GM12864 (cell line): ENCODE results near the gene KDM1B.

Source experiments
- DNase-seq: peaks from one replicate; pipeline ENCODE4 v3.0.0-alpha.2; 2011; ENCODE audit warnings: low read depth
- H3K4me3 ChIP-seq: 2 replicates; pipeline ENCODE4 v1.5.1; 2011; ENCODE audit warnings: mild to moderate bottlenecking, low read depth, low read length, control low read depth
- CTCF ChIP-seq: IDR thresholded peaks from 2 replicates; pipeline ENCODE4 v1.5.1; 2011; ENCODE audit warnings: low read depth, mild to moderate bottlenecking, moderate library complexity, low read length, control low read depth, inconsistent platforms; ENCODE audit errors: missing control alignments

Gene KDM1B

GRCh38 chr6:18179770-18180356, 24.6 kb downstream of the KDM1B start:
- DNase-seq, result no peak
- H3K4me3 ChIP-seq, result no peak overlapping the region
- TF ChIP-seq CTCF, result no peak

DNA sequence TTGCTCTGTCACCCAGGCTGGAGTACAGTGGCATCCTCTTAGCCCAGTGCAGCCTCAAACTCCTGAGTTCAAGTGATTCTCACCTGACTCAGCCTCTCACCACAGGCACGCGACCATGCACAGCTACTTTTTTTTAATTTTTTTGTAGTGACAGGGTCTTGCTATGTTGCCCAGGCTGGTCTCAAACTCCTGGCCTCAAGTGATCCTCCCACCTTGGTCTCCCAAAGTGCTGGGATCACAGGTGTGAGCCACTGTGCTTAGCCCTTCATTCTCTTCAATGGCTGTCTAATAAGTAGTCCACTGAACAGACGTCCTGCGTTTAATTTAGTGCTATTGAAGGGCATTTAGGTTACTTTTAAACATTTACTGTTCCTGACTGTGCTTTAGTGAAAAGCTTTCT, 27.3 kb downstream of the KDM1B start:
- no peak overlapping the region for H3K4me3 ChIP-seq
- DNase-seq, result no peak
- TF ChIP-seq CTCF, result no peak

GRCh38 chr6:18183766-18184165, 28.5 kb downstream of the KDM1B start:
- TF ChIP-seq CTCF, result no peak
- no peak for DNase-seq
- no peak overlapping the region for H3K4me3 ChIP-seq

DNA sequence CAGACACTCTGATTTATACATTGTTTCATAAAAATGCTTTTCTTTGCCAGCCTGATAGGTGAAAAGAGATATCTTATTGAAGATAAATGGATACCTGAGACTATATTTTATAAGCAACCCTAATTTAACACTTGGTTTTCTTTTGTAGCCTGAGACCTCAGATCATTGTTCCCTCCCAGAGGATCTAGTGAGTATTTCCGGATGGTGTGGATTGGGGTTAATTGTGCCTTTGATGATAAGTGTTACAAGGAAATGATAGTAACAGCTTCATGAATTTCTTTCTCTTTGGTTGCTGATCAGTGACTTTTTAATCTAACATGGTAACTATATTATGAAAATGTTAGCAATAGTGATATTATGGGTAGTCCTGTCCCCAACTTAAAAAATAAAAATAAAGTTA, 30.4 kb downstream of the KDM1B start:
- DNase-seq, result no peak
- no peak overlapping the region for H3K4me3 ChIP-seq
- no peak for TF ChIP-seq CTCF

GRCh38 chr6:18186033-18186432, 30.8 kb downstream of the KDM1B start:
- no peak overlapping the region for H3K4me3 ChIP-seq
- no peak for DNase-seq
- no peak for TF ChIP-seq CTCF

GRCh38 chr6:18186540-18187250, 31.5 kb downstream of the KDM1B start:
- DNase-seq, result no peak
- TF ChIP-seq CTCF, result no peak
- no peak overlapping the region for H3K4me3 ChIP-seq

- no peak overlapping the region for H3K4me3 ChIP-seq
- no peak for TF ChIP-seq CTCF
Observed at GRCh38 chr6:18187701-18188100, 32.5 kb downstream of the KDM1B start.

More at GRCh38 chr6:18187701-18188100, 32.5 kb downstream of the KDM1B start:
- no peak for DNase-seq
